Glomerular visceral epithelial cell (primary cell): Measurements from ENCODE around the gene ZNF804A.
"Not testable (repeated sequence)": the region's sequence is repeated elsewhere in the genome, so short reads cannot be mapped to it uniquely, and the experiment has no call there.

Experiments used
- DNase-seq: peaks from one replicate; pipeline ENCODE4 v3.0.0-alpha.2; 2016; ENCODE audit errors: extremely low spot score

ZNF804A gene

GRCh38 chr2:184721881-184722280 is 123.6 kb downstream of the ZNF804A start:
- no peak for DNase-seq

- DNase-seq = no peak
These were observed 129.5 kb downstream of the ZNF804A start for GRCh38 chr2:184727813-184728212.

- no peak for DNase-seq
These were observed 130.1 kb downstream of the ZNF804A start for GRCh38 chr2:184728411-184728810.

- no peak for DNase-seq
These were observed 131.3 kb downstream of the ZNF804A start for GRCh38 chr2:184729581-184729980.

GRCh38 chr2:184730288-184730687 is 132.0 kb downstream of the ZNF804A start:
- DNase-seq = no peak

GRCh38 chr2:184734338-184734737 is 136.0 kb downstream of the ZNF804A start:
- DNase-seq = no peak

GRCh38 chr2:184735611-184736010 is 137.3 kb downstream of the ZNF804A start:
- DNase-seq = no peak

GRCh38 chr2:184743096-184743495 is 144.8 kb downstream of the ZNF804A start:
- DNase-seq = no peak

- no peak for DNase-seq
These were observed 157.8 kb downstream of the ZNF804A start for GRCh38 chr2:184756161-184756560.

GRCh38 chr2:184756885-184757284 is 158.6 kb downstream of the ZNF804A start:
- DNase-seq = no peak

- DNase-seq = not testable (repeated sequence)
These were observed 161.4 kb downstream of the ZNF804A start for GRCh38 chr2:184759557-184760255.

- no peak for DNase-seq
These were observed 162.6 kb downstream of the ZNF804A start for GRCh38 chr2:184760931-184761330.

- DNase-seq = no peak
These were observed 167.0 kb downstream of the ZNF804A start for GRCh38 chr2:184765112-184765895.

GRCh38 chr2:184767059-184767458 is 168.7 kb downstream of the ZNF804A start:
- no peak for DNase-seq

GRCh38 chr2:184769023-184769422 is 170.7 kb downstream of the ZNF804A start:
- DNase-seq = peak; percentile 16

- DNase-seq = no peak
These were observed 171.4 kb downstream of the ZNF804A start for GRCh38 chr2:184769686-184770085.

- no peak for DNase-seq
These were observed 181.4 kb downstream of the ZNF804A start for GRCh38 chr2:184779777-184780176.

GRCh38 chr2:184780384-184780783 is 182.1 kb downstream of the ZNF804A start:
- DNase-seq = no peak

GRCh38 chr2:184780944-184781343 is 182.6 kb downstream of the ZNF804A start:
- no peak for DNase-seq

GRCh38 chr2:184783576-184783975 is 185.2 kb downstream of the ZNF804A start:
- DNase-seq = no peak

- DNase-seq = no peak
These were observed 194.8 kb downstream of the ZNF804A start for GRCh38 chr2:184793176-184793575.

GRCh38 chr2:184799379-184799778 is 201.1 kb downstream of the ZNF804A start:
- DNase-seq = no peak

- no peak for DNase-seq
These were observed 216.1 kb downstream of the ZNF804A start for GRCh38 chr2:184814421-184814820.
